Fibroblast of lung (primary cell): Measurements from ENCODE around the gene UMPS.

Experiments used
- CTCF ChIP-seq, 2 donors: IDR thresholded peaks in 1 of 2; conservative IDR thresholded peaks in 1 of 2; 1 replicate in 1 of 2; 2 replicates in 1 of 2; pipeline ENCODE4 v1.5.1; 2011 to 2012; ENCODE audit warnings: low read length in 2 of 2, control low read depth in 1 of 2, inconsistent platforms in 1 of 2, low read depth in 1 of 2, mild to moderate bottlenecking in 1 of 2
- EZH2 ChIP-seq: IDR thresholded peaks from 2 replicates; pipeline ENCODE4 v1.5.1; 2012; ENCODE audit warnings: low read length, control low read depth, mild to moderate bottlenecking; ENCODE audit errors: missing control alignments

GRCh38 chr3:124697302-124697701 is 33.0 kb upstream of the UMPS start:
- TF ChIP-seq CTCF (conservative IDR thresholded peaks at IDR 0.05 in 1 of 2, IDR thresholded peaks at IDR 0.05 in 1 of 2; ENCODE audit: low read depth in 1 of 2, low read length in 2 of 2) (no peak), EZH2 (no peak)
